GM12878 (cell line): Measurements from ENCODE around the gene SHB. TPM values are rescaled to one million over a fixed set of nuclear protein-coding genes. Genes with fewer than 3 reads are reported as not detected.

Experiments
- ATF3 ChIP-seq: IDR thresholded peaks from 2 replicates; pipeline ENCODE4 v1.6.1; 2011; ENCODE audit warnings: low read depth, mild to moderate bottlenecking, low read length, moderate library complexity, borderline replicate concordance; ENCODE audit errors: extremely low read depth
- CBX3 ChIP-seq: fragments of 200-600 bp; sonication (generic); IDR thresholded peaks from 2 replicates; pipeline ENCODE4 v1.6.1; 2016; ENCODE audit warnings: low read depth, borderline replicate concordance
- CEBPB ChIP-seq, 2 experiments: fragments of 150-350 bp in 1 of 2; IDR thresholded peaks; 2 replicates each; pipeline ENCODE4 v1.6.1; 2012 to 2014; ENCODE audit warnings: low read depth in 2 of 2, low read length in 2 of 2, borderline replicate concordance in 1 of 2, inconsistent platforms in 1 of 2
- EP300 ChIP-seq, 2 experiments: fragments of 150-350 bp in 1 of 2; IDR thresholded peaks; 2 replicates each; pipeline ENCODE4 v1.6.1; 2011 to 2012; ENCODE audit warnings: low read depth in 2 of 2, low read length in 2 of 2, borderline replicate concordance in 1 of 2, improper control_type of control experiment in 1 of 2, inconsistent platforms in 1 of 2; ENCODE audit not compliant: control insufficient read depth in 1 of 2
- EZH2 ChIP-seq: IDR thresholded peaks from 2 replicates; pipeline ENCODE4 v1.6.1; 2012; ENCODE audit warnings: low read depth, mild to moderate bottlenecking, control low read depth, inconsistent platforms, low read length, borderline replicate concordance; ENCODE audit not compliant: control insufficient read depth
- HCFC1 ChIP-seq: fragments of 150-350 bp; IDR thresholded peaks from 2 replicates; pipeline ENCODE4 v1.6.1; 2014; ENCODE audit warnings: low read length
- KAT2A ChIP-seq: conservative IDR thresholded peaks from 2 replicates; pipeline ENCODE4 v1.6.1; 2011; ENCODE audit warnings: low read depth, low read length; ENCODE audit not compliant: control insufficient read depth
- NBN ChIP-seq: fragments of 450-650 bp; IDR thresholded peaks from 2 replicates; pipeline ENCODE4 v1.6.1; 2016
- NKRF ChIP-seq: fragments of 450-650 bp; conservative IDR thresholded peaks from 2 replicates; pipeline ENCODE4 v1.6.1; 2017; ENCODE audit warnings: mild to moderate bottlenecking, moderate library complexity
- NRF1 ChIP-seq: conservative IDR thresholded peaks from 2 replicates; pipeline ENCODE4 v1.6.1; 2011; ENCODE audit warnings: mild to moderate bottlenecking, low read depth, low read length, improper control_type of control experiment
- RFX5 ChIP-seq: IDR thresholded peaks from 2 replicates; pipeline ENCODE4 v1.6.1; 2011; ENCODE audit warnings: low read depth, low read length, improper control_type of control experiment
- SUZ12 ChIP-seq: fragments of 200-600 bp; sonication (generic); IDR thresholded peaks from one replicate; pipeline ENCODE4 v1.6.1; 2018; ENCODE audit warnings: antibody characterized with exemption, mild to moderate bottlenecking; ENCODE audit not compliant: unreplicated experiment
- TAF1 ChIP-seq: IDR thresholded peaks from 2 replicates; pipeline ENCODE4 v1.6.1; 2011; ENCODE audit warnings: mild to moderate bottlenecking, low read depth, low read length, borderline replicate concordance
- TCF7 ChIP-seq: IDR thresholded peaks from 2 replicates; pipeline ENCODE4 v1.6.1; 2014; ENCODE audit warnings: antibody characterized with exemption, borderline replicate concordance
- YY1 ChIP-seq: IDR thresholded peaks from 2 replicates; pipeline ENCODE4 v1.6.1; 2011; ENCODE audit warnings: low read depth, mild to moderate bottlenecking, low read length
- ZBTB40 ChIP-seq: fragments of 450-650 bp; IDR thresholded peaks from 2 replicates; pipeline ENCODE4 v1.6.1; 2016; ENCODE audit warnings: mild to moderate bottlenecking, moderate library complexity, borderline replicate concordance
- ZNF384 ChIP-seq: IDR thresholded peaks from 2 replicates; pipeline ENCODE4 v1.6.1; 2012; ENCODE audit warnings: low read depth, mild to moderate bottlenecking, low read length, improper control_type of control experiment, borderline replicate concordance
- polyA plus RNA-seq, 11 experiments: library from polyadenylated mRNA; depleted of rRNA in 4 of 11; unstranded in 6 of 11; stranded (reverse) in 5 of 11; fragments of >200 nt; fragmentation: Nextera tagmentation in 4 of 11; fragmentation: Illumina TruSeq in 1 of 11; extraction: Ambion mirVana in 4 of 11; extraction: Trizol in 1 of 11; gene quantifications; 1 replicate in 1 of 11; 2 replicates in 10 of 11; pipeline versions ENCODE4 v1.2.1 to v1.2.3, GENCODE V29; 2011 to 2016; ENCODE audit warnings: inconsistent platforms in 2 of 11, missing spikeins in 2 of 11, low read depth in 1 of 11
- total RNA-seq, 4 experiments: library from RNA; depleted of rRNA in 3 of 4; stranded (reverse); fragments of >200 nt in 3 of 4; fragmentation: Illumina TruSeq in 1 of 4; extraction: Trizol in 1 of 4; gene quantifications; 2 replicates each; pipeline versions ENCODE4 v1.2.1 to v1.2.3, GENCODE V29; 2013 to 2021
- TF ChIP-seq, protein P1 (sequence below): fragments of 450-650 bp; IDR thresholded peaks from 2 replicates; pipeline ENCODE4 v1.6.1; 2017; ENCODE audit warnings: borderline replicate concordance
- TF ChIP-seq, protein P2 (sequence below): IDR thresholded peaks from 2 replicates; pipeline ENCODE4 v1.6.1; 2011; ENCODE audit warnings: borderline replicate concordance, low read depth, mild to moderate bottlenecking, moderate library complexity, mixed read lengths, low read length; ENCODE audit not compliant: insufficient read depth; ENCODE audit errors: extremely low read length
- TF ChIP-seq, protein P3 (sequence below): fragments of 150-350 bp; IDR thresholded peaks from 2 replicates; pipeline ENCODE4 v1.6.1; 2014; ENCODE audit warnings: mild to moderate bottlenecking, low read depth, low read length

SHB gene
- total and polyA plus RNA-seq, 10 of the 15 experiments (the other 5 are each of a cell fraction or from before 2014, with no cell fraction given) = 0.29 to 6.2 (median 1.3) TPM

DNA sequence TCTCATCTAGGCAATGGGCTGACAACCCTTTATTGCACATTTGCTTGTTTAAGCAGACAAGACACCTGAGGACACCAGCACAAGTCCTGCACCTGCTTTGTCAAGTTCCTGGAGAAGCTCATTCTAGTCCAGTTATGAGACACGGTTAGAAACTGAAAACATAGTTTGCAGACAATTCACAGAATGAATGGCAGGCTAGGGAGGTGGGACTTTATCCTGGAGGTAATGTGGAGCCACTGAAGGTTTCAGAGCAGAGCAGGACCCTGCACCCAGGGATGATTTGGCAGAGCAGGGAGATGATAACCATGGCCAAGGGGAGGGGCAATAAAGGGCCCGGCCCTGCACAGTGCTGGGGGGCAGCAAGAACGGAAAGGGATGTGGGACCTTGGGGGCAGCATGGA is 114.4 kb downstream of the SHB start (continued):
- no peak for TF ChIP-seq TCF7
- TF ChIP-seq, protein P1, sequence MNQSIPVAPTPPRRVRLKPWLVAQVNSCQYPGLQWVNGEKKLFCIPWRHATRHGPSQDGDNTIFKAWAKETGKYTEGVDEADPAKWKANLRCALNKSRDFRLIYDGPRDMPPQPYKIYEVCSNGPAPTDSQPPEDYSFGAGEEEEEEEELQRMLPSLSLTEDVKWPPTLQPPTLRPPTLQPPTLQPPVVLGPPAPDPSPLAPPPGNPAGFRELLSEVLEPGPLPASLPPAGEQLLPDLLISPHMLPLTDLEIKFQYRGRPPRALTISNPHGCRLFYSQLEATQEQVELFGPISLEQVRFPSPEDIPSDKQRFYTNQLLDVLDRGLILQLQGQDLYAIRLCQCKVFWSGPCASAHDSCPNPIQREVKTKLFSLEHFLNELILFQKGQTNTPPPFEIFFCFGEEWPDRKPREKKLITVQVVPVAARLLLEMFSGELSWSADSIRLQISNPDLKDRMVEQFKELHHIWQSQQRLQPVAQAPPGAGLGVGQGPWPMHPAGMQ = no peak
- TF ChIP-seq CBX3 = no peak
- no peak for TF ChIP-seq EZH2
- no peak for TF ChIP-seq EP300 (IDR thresholded peaks at IDR 0.05; ENCODE audit: borderline replicate concordance in 1 of 2, control insufficient read depth in 1 of 2, low read depth in 2 of 2, low read length in 2 of 2)
- TF ChIP-seq, protein P2, sequence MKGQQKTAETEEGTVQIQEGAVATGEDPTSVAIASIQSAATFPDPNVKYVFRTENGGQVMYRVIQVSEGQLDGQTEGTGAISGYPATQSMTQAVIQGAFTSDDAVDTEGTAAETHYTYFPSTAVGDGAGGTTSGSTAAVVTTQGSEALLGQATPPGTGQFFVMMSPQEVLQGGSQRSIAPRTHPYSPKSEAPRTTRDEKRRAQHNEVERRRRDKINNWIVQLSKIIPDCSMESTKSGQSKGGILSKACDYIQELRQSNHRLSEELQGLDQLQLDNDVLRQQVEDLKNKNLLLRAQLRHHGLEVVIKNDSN = no peak
- no peak for TF ChIP-seq YY1
- no peak for TF ChIP-seq NBN
- TF ChIP-seq ZBTB40 = no peak
- TF ChIP-seq ZNF384 = no peak
- no peak for TF ChIP-seq NKRF
- no peak for TF ChIP-seq SUZ12
- no peak for TF ChIP-seq HCFC1
- no peak for TF ChIP-seq CEBPB (IDR thresholded peaks at IDR 0.05; ENCODE audit: borderline replicate concordance in 1 of 2, low read depth in 2 of 2, low read length in 2 of 2)
- no peak for TF ChIP-seq NRF1
- TF ChIP-seq, protein P3, sequence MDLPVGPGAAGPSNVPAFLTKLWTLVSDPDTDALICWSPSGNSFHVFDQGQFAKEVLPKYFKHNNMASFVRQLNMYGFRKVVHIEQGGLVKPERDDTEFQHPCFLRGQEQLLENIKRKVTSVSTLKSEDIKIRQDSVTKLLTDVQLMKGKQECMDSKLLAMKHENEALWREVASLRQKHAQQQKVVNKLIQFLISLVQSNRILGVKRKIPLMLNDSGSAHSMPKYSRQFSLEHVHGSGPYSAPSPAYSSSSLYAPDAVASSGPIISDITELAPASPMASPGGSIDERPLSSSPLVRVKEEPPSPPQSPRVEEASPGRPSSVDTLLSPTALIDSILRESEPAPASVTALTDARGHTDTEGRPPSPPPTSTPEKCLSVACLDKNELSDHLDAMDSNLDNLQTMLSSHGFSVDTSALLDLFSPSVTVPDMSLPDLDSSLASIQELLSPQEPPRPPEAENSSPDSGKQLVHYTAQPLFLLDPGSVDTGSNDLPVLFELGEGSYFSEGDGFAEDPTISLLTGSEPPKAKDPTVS = no peak
- TF ChIP-seq KAT2A = no peak
- no peak for TF ChIP-seq RFX5
- TF ChIP-seq ATF3 = no peak
- no peak for TF ChIP-seq TAF1
